ENCODE measurements around the gene ATP5F1D. TPM values are rescaled to one million over a fixed set of nuclear protein-coding genes. Genes with fewer than 3 reads are reported as not detected.

The ATP5F1D gene
- total and polyA plus RNA-seq, 2 of the 13 experiments (the other 11 are each of a cell fraction or from before 2014, with no cell fraction given) = 39.4 to 78.7 TPM

DNA sequence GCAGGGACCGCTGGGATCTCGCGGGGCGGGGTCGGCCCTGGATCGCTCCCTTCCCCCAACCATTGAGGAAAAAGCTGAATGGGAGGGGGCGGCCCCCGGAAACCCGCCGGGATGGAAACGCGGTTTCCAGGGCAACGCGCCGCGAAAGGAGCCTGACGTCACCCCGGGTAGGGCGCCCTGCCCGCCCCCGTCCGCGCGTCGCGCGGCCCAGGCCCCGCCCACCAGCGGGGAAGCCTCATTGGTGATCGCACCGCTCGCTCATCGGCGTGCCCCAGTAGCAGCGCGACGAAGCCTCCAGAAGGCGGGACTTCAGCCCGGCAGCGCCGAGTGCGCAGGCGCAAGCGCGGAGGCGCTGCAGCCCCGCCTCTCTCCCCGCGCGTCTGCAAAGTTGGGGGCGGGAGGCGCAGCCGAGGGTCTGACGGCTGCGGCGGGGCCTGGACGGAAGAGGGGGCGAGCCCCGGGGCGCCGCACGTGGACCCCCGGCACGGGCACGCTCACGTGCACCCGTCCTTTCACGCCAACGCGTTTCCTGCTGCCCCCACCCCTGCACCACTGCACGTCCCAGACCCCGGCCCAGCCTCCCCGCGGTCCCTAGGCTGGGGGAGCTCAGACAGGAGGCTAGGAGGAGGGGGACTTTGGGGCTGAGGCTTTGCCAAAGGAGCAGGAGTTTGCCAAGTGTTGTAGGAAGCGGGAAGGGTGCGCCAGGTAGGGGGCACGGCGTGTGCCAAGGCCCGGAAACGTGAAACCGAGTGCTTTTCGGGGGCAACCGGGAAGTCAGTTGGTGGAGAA lies 19.4 kb downstream of the ATP5F1D start (continued):
- TF ChIP-seq ATRX (CRISPR knock-in tag; IDR thresholded peaks at IDR 0.05; ENCODE audit: borderline replicate concordance) = no peak
- TF ChIP-seq, protein P1, sequence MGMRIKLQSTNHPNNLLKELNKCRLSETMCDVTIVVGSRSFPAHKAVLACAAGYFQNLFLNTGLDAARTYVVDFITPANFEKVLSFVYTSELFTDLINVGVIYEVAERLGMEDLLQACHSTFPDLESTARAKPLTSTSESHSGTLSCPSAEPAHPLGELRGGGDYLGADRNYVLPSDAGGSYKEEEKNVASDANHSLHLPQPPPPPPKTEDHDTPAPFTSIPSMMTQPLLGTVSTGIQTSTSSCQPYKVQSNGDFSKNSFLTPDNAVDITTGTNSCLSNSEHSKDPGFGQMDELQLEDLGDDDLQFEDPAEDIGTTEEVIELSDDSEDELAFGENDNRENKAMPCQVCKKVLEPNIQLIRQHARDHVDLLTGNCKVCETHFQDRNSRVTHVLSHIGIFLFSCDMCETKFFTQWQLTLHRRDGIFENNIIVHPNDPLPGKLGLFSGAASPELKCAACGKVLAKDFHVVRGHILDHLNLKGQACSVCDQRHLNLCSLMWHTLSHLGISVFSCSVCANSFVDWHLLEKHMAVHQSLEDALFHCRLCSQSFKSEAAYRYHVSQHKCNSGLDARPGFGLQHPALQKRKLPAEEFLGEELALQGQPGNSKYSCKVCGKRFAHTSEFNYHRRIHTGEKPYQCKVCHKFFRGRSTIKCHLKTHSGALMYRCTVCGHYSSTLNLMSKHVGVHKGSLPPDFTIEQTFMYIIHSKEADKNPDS (CRISPR knock-in tag; IDR thresholded peaks at IDR 0.05) = no peak
- TF ChIP-seq SP2 (CRISPR knock-in tag; IDR thresholded peaks at IDR 0.05) = peak; percentile 97
- peak; percentile 85 for TF ChIP-seq SP4 (CRISPR knock-in tag; IDR thresholded peaks at IDR 0.05)
- no peak for TF ChIP-seq GFI1 (CRISPR knock-in tag; IDR thresholded peaks at IDR 0.05; ENCODE audit: borderline replicate concordance)
- TF ChIP-seq NAIF1 (CRISPR knock-in tag; IDR thresholded peaks at IDR 0.05; ENCODE audit: borderline replicate concordance) = no peak
- TF ChIP-seq, protein P2, sequence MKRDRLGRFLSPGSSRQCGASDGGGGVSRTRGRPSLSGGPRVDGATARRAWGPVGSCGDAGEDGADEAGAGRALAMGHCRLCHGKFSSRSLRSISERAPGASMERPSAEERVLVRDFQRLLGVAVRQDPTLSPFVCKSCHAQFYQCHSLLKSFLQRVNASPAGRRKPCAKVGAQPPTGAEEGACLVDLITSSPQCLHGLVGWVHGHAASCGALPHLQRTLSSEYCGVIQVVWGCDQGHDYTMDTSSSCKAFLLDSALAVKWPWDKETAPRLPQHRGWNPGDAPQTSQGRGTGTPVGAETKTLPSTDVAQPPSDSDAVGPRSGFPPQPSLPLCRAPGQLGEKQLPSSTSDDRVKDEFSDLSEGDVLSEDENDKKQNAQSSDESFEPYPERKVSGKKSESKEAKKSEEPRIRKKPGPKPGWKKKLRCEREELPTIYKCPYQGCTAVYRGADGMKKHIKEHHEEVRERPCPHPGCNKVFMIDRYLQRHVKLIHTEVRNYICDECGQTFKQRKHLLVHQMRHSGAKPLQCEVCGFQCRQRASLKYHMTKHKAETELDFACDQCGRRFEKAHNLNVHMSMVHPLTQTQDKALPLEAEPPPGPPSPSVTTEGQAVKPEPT (CRISPR knock-in tag; IDR thresholded peaks at IDR 0.05; ENCODE audit: low read depth) = peak; percentile 62; the same call in 1 of the 2 replicates
- no peak for TF ChIP-seq ZFP62 (CRISPR knock-in tag; IDR thresholded peaks at IDR 0.05)
- TF ChIP-seq ZFP37 (CRISPR knock-in tag; IDR thresholded peaks at IDR 0.05; ENCODE audit: borderline replicate concordance) = no peak
- 0 out of 2 replicates have a peak, but pooled peaks have one; percentile 26 for TF ChIP-seq ZNF263 (CRISPR knock-in tag; IDR thresholded peaks at IDR 0.05)
- TF ChIP-seq, protein P3, sequence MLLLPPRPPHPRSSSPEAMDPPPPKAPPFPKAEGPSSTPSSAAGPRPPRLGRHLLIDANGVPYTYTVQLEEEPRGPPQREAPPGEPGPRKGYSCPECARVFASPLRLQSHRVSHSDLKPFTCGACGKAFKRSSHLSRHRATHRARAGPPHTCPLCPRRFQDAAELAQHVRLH (CRISPR knock-in tag; IDR thresholded peaks at IDR 0.05; ENCODE audit: borderline replicate concordance, low read depth) = no peak
- no peak for TF ChIP-seq ZNF83 (CRISPR knock-in tag; IDR thresholded peaks at IDR 0.05; ENCODE audit: borderline replicate concordance)
- TF ChIP-seq HDAC6 (IDR thresholded peaks at IDR 0.05; ENCODE audit: low read depth, low read length) = no peak
- TF ChIP-seq, protein P4, sequence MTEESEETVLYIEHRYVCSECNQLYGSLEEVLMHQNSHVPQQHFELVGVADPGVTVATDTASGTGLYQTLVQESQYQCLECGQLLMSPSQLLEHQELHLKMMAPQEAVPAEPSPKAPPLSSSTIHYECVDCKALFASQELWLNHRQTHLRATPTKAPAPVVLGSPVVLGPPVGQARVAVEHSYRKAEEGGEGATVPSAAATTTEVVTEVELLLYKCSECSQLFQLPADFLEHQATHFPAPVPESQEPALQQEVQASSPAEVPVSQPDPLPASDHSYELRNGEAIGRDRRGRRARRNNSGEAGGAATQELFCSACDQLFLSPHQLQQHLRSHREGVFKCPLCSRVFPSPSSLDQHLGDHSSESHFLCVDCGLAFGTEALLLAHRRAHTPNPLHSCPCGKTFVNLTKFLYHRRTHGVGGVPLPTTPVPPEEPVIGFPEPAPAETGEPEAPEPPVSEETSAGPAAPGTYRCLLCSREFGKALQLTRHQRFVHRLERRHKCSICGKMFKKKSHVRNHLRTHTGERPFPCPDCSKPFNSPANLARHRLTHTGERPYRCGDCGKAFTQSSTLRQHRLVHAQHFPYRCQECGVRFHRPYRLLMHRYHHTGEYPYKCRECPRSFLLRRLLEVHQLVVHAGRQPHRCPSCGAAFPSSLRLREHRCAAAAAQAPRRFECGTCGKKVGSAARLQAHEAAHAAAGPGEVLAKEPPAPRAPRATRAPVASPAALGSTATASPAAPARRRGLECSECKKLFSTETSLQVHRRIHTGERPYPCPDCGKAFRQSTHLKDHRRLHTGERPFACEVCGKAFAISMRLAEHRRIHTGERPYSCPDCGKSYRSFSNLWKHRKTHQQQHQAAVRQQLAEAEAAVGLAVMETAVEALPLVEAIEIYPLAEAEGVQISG (CRISPR knock-in tag; IDR thresholded peaks at IDR 0.05) = peak; percentile 29; the same call in 1 of the 2 replicates
- TF ChIP-seq, protein P5, sequence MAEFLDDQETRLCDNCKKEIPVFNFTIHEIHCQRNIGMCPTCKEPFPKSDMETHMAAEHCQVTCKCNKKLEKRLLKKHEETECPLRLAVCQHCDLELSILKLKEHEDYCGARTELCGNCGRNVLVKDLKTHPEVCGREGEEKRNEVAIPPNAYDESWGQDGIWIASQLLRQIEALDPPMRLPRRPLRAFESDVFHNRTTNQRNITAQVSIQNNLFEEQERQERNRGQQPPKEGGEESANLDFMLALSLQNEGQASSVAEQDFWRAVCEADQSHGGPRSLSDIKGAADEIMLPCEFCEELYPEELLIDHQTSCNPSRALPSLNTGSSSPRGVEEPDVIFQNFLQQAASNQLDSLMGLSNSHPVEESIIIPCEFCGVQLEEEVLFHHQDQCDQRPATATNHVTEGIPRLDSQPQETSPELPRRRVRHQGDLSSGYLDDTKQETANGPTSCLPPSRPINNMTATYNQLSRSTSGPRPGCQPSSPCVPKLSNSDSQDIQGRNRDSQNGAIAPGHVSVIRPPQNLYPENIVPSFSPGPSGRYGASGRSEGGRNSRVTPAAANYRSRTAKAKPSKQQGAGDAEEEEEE (CRISPR knock-in tag; IDR thresholded peaks at IDR 0.05; ENCODE audit: borderline replicate concordance) = no peak
- TF ChIP-seq, protein P6, sequence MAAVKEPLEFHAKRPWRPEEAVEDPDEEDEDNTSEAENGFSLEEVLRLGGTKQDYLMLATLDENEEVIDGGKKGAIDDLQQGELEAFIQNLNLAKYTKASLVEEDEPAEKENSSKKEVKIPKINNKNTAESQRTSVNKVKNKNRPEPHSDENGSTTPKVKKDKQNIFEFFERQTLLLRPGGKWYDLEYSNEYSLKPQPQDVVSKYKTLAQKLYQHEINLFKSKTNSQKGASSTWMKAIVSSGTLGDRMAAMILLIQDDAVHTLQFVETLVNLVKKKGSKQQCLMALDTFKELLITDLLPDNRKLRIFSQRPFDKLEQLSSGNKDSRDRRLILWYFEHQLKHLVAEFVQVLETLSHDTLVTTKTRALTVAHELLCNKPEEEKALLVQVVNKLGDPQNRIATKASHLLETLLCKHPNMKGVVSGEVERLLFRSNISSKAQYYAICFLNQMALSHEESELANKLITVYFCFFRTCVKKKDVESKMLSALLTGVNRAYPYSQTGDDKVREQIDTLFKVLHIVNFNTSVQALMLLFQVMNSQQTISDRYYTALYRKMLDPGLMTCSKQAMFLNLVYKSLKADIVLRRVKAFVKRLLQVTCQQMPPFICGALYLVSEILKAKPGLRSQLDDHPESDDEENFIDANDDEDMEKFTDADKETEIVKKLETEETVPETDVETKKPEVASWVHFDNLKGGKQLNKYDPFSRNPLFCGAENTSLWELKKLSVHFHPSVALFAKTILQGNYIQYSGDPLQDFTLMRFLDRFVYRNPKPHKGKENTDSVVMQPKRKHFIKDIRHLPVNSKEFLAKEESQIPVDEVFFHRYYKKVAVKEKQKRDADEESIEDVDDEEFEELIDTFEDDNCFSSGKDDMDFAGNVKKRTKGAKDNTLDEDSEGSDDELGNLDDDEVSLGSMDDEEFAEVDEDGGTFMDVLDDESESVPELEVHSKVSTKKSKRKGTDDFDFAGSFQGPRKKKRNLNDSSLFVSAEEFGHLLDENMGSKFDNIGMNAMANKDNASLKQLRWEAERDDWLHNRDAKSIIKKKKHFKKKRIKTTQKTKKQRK (IDR thresholded peaks at IDR 0.05; ENCODE audit: low read length) = no peak

Data from HepG2 (cell line).